ENCODE measurements around the gene EDAR. TPM values are rescaled to one million over a fixed set of nuclear protein-coding genes. Genes with fewer than 3 reads are reported as not detected.

The EDAR gene
- total RNA-seq, 1 donor from 2014 or later = not detected

- TF ChIP-seq CTCF (IDR thresholded peaks at IDR 0.05) = no peak
- H3K27ac ChIP-seq = no peak overlapping the region
- no peaks in the 10 kb centered on the region for H3K27me3 ChIP-seq
- no peak for DNase-seq (ENCODE audit: low spot score in 2 of 2)
- no peaks in the 10 kb centered on the region for H3K4me1 ChIP-seq
- no peak overlapping the region for H3K4me3 ChIP-seq
- no peaks in the 10 kb centered on the region for H3K36me3 ChIP-seq
- intact Hi-C loops (cut with DNase I) = no loop called here
- H3K9me3 ChIP-seq = no peaks in the 10 kb centered on the region
Observed at GRCh38 chr2:108965540-108966289, 23.3 kb downstream of the EDAR start.

- H3K27ac ChIP-seq = no peak overlapping the region
- no peak for TF ChIP-seq CTCF (IDR thresholded peaks at IDR 0.05)
- DNase-seq (ENCODE audit: low spot score in 2 of 2) = no peak
- no peak overlapping the region for H3K4me3 ChIP-seq
- intact Hi-C loops (cut with DNase I) = no loop called here
- H3K4me1 ChIP-seq = no peaks in the 10 kb centered on the region
- H3K9me3 ChIP-seq = no peaks in the 10 kb centered on the region
- no peaks in the 10 kb centered on the region for H3K36me3 ChIP-seq
- no peaks in the 10 kb centered on the region for H3K27me3 ChIP-seq
Observed at GRCh38 chr2:108963057-108963456, 26.0 kb downstream of the EDAR start.

- Histone ChIP-seq H3K27me3 (no peaks in the 10 kb centered on the region), H3K9me3 (no peaks in the 10 kb centered on the region), H3K4me3 (no peak overlapping the region), H3K36me3 (no peaks in the 10 kb centered on the region), H3K27ac (no peak overlapping the region), H3K4me1 (no peaks in the 10 kb centered on the region)
- no peak for DNase-seq (ENCODE audit: low spot score in 2 of 2)
- no peak for TF ChIP-seq CTCF (IDR thresholded peaks at IDR 0.05)
- intact Hi-C loops (cut with DNase I) = no loop called here
Observed at GRCh38 chr2:108961796-108962195, 27.2 kb downstream of the EDAR start.

GRCh38 chr2:108960006-108960405, 29.0 kb downstream of the EDAR start:
- no peaks in the 10 kb centered on the region for H3K4me1 ChIP-seq
- H3K36me3 ChIP-seq = no peaks in the 10 kb centered on the region
- no peak for DNase-seq (ENCODE audit: low spot score in 2 of 2)
- H3K9me3 ChIP-seq = no peaks in the 10 kb centered on the region
- intact Hi-C loops (cut with DNase I) = no loop called here
- H3K27ac ChIP-seq = no peak overlapping the region
- TF ChIP-seq CTCF (IDR thresholded peaks at IDR 0.05) = no peak
- no peaks in the 10 kb centered on the region for H3K27me3 ChIP-seq
- H3K4me3 ChIP-seq = no peak overlapping the region

- no peak for DNase-seq (ENCODE audit: low spot score in 2 of 2)
- Histone ChIP-seq H3K27ac (no peak overlapping the region), H3K4me1 (no peaks in the 10 kb centered on the region), H3K4me3 (no peak overlapping the region), H3K27me3 (no peaks in the 10 kb centered on the region), H3K9me3 (no peaks in the 10 kb centered on the region), H3K36me3 (no peaks in the 10 kb centered on the region)
- intact Hi-C loops (cut with DNase I) = no loop called here
- no peak for TF ChIP-seq CTCF (IDR thresholded peaks at IDR 0.05)
Observed at GRCh38 chr2:108959401-108959800, 29.6 kb downstream of the EDAR start.
